Prostate gland (tissue), 2 donors: Measurements from ENCODE around the gene TATDN2.

ENCODE experiments used
- CTCF ChIP-seq, 4 experiments: fragments of 200-600 bp in 2 of 4; fragments of 450-650 bp in 2 of 4; sonication (generic) in 2 of 4; IDR thresholded peaks; 1 replicate in 3 of 4; 2 replicates in 1 of 4; pipeline ENCODE4 v1.5.1; 2016 to 2019; ENCODE audit warnings: antibody characterized with exemption in 4 of 4, mild to moderate bottlenecking in 2 of 4, moderate library complexity in 2 of 4
- POLR2A ChIP-seq: fragments of 450-650 bp; IDR thresholded peaks from one replicate; pipeline ENCODE4 v1.6.1; 2016; ENCODE audit warnings: antibody characterized with exemption, mild to moderate bottlenecking
- POLR2AphosphoS5 ChIP-seq: sonication (generic); formaldehyde crosslinking; IDR thresholded peaks from one replicate; pipeline ENCODE4 v1.6.1; 2017; ENCODE audit warnings: antibody characterized with exemption

GRCh38 chr3:10305331-10305902, 57.2 kb downstream of the TATDN2 start:
- TF ChIP-seq CTCF (IDR thresholded peaks at IDR 0.05) = no peak
- no peak for TF ChIP-seq POLR2A
- TF ChIP-seq POLR2AphosphoS5 = no peak
